OCI-LY7 (cell line): Measurements from ENCODE around the gene ZMYND8. TPM values are rescaled to one million over a fixed set of nuclear protein-coding genes. Genes with fewer than 3 reads are reported as not detected.

ENCODE experiments used
- BruUV-seq: library from RNA; stranded (reverse); fragments of 400-500 nt; replicated peaks from 2 replicates; lab custom pipeline; 2021; lab: Mats Ljungman, UMichigan
- CTCF ChIA-PET: fragments of 300-600 bp; sonication (Branson Sonifier 250); formaldehyde crosslinking; loops from one replicate; lab custom pipeline; 2022; ENCODE audit warnings: antibody characterized with exemption; ENCODE audit not compliant: unreplicated experiment; lab: Charles Lee
- POLR2A ChIA-PET: fragments of 300-600 bp; sonication (Branson Sonifier 250); formaldehyde crosslinking; loops from one replicate; lab custom pipeline; 2022; ENCODE audit warnings: antibody characterized with exemption; lab: Charles Lee
- DNase-seq: peaks from one replicate; pipeline ENCODE4 v3.0.0-alpha.2; 2015; ENCODE audit warnings: low spot score
- H2AFZ ChIP-seq: fragments of 200-600 bp; sonication (generic), shearing (Covaris generic); 2 replicates; pipeline ENCODE4 v1.6.1; 2014; ENCODE audit warnings: mild to moderate bottlenecking, antibody characterized with exemption, low read length, moderate library complexity
- H3K27ac ChIP-seq: fragments of 200-600 bp; sonication (generic); 2 replicates; pipeline ENCODE4 v1.5.1; 2014; ENCODE audit warnings: mixed run types, low read depth, mild to moderate bottlenecking, moderate library complexity, low read length, inconsistent platforms; ENCODE audit not compliant: poor library complexity, severe bottlenecking
- H3K36me3 ChIP-seq: fragments of 200-600 bp; sonication (generic); 2 replicates; pipeline ENCODE4 v1.6.1; 2014; ENCODE audit warnings: mild to moderate bottlenecking, antibody characterized with exemption, low read length, moderate library complexity, mixed read lengths; ENCODE audit not compliant: insufficient read depth
- H3K4me1 ChIP-seq: fragments of 200-600 bp; sonication (generic); 2 replicates; pipeline ENCODE4 v1.5.1; 2014; ENCODE audit warnings: mild to moderate bottlenecking, low read length; ENCODE audit not compliant: insufficient read depth, poor library complexity, severe bottlenecking
- H3K4me2 ChIP-seq: fragments of 200-600 bp; sonication (generic); 2 replicates; pipeline ENCODE4 v1.6.1; 2014; ENCODE audit warnings: mild to moderate bottlenecking, low read length
- H3K4me3 ChIP-seq: fragments of 200-600 bp; sonication (generic); 2 replicates; pipeline ENCODE4 v1.5.1; 2014; ENCODE audit warnings: mild to moderate bottlenecking, low read depth, low read length; ENCODE audit not compliant: poor library complexity, severe bottlenecking
- H3K79me2 ChIP-seq: fragments of 200-600 bp; sonication (generic); 2 replicates; pipeline ENCODE4 v1.6.1; 2016; ENCODE audit warnings: low read depth, mild to moderate bottlenecking, low read length, moderate library complexity, mixed read lengths; ENCODE audit not compliant: insufficient read depth
- H3K9me2 ChIP-seq: fragments of 200-600 bp; sonication (generic); 2 replicates; pipeline ENCODE4 v1.6.1; 2016; ENCODE audit warnings: mild to moderate bottlenecking, low read length, mixed read lengths; ENCODE audit not compliant: insufficient read depth
- H3K9me3 ChIP-seq: fragments of 200-600 bp; sonication (generic); 2 replicates; pipeline ENCODE4 v1.6.1; 2014; ENCODE audit warnings: mild to moderate bottlenecking, mixed run types, low read length, mixed read lengths
- H4K20me1 ChIP-seq: fragments of 200-600 bp; sonication (generic); 2 replicates; pipeline ENCODE4 v1.6.1; 2014; ENCODE audit warnings: mild to moderate bottlenecking, antibody characterized with exemption, low read length, moderate library complexity, mixed read lengths; ENCODE audit not compliant: insufficient read depth
- EZH2phosphoT487 ChIP-seq: fragments of 200-600 bp; sonication (generic); IDR thresholded peaks from 2 replicates; pipeline ENCODE4 v1.6.1; 2018; ENCODE audit warnings: low read depth, borderline replicate concordance, mild to moderate bottlenecking, mixed run types, antibody characterized with exemption, low read length, moderate library complexity, mixed read lengths
- intact Hi-C: fragments of 100-400 bp; cut with micrococcal nuclease; formaldehyde crosslinking; loops from one replicate; pipeline ENCODE4 v1.10.0; 2022; ENCODE audit not compliant: unreplicated experiment
- total RNA-seq, 2 experiments: library from RNA; depleted of rRNA in 1 of 2; stranded (reverse); fragments of >200 nt in 1 of 2; shearing (Covaris generic) in 1 of 2; gene quantifications; 2 replicates each; pipeline ENCODE4 v1.2.3, GENCODE V29; 2014 to 2022
- TF ChIP-seq, protein P1 (sequence below): fragments of 200-600 bp; sonication (generic); conservative IDR thresholded peaks from 2 replicates; pipeline ENCODE4 v1.5.1; 2014; ENCODE audit warnings: mild to moderate bottlenecking, antibody characterized with exemption, low read length, moderate library complexity, mixed read lengths

Gene ZMYND8
- total RNA-seq, 2 experiments from 2014 or later, result 30.4 to 69.1 TPM

DNA sequence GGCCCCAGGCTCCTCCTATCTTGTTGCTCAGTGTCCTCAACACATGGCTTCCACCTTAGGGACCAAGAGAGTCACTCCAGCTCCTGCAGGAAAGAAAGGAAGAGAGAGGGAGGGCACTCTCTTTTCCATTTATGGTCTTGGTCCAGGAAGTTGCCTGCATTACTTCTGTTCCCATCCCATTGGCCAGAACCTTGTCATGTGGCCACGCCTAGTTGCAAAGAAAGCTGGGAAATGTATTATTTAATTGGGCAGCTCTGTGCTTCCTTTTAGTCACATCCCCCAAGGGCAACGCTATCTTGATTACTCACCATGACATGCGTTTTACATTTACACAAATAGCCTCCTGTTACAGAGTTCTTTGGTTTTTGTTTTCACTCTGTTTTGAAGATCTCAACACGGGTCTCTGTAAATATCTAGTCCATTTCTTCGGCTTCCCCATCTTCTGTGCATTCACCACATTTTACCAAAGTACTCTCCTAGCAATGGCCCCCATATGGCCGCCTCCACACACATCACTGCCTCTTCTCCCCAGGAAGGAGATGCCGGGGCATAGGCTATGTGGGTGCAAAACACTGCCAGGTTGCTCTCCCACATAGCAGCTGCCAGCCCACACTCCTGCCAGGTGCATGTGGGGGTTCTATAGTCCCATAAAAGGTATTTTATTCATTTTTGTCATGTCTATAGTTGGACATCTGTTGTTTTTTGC, 35.7 kb upstream of the ZMYND8 start:
- ChIA-PET POLR2A (interaction anchor here (0.5 to 3.5 kb wide), 11 partner anchors 9 to 228 kb away, joined by 3 to 14 read pairs (median 3); no protein-coding TSS in a partner anchor), CTCF (no interaction called here)
- H3K9me3 ChIP-seq, result peaks cover 15% of the 10 kb centered on the region; the same call in 1 of the 2 replicates
- H3K4me3 ChIP-seq, result peak overlapping the region; percentile 27
- BruUV-seq, result TSS peak; percentile 59
- no peaks in the 10 kb centered on the region for H3K9me2 ChIP-seq
- DNase-seq, result peak; percentile 78
- H4K20me1 ChIP-seq, result no peaks in the 10 kb centered on the region
- no peaks in the 10 kb centered on the region for H3K79me2 ChIP-seq
- intact Hi-C loops, result no loop called here
- H3K4me1 ChIP-seq, result peaks cover 37% of the 10 kb centered on the region
- peaks cover 46% of the 10 kb centered on the region for H3K36me3 ChIP-seq
- TF ChIP-seq, protein P1, sequence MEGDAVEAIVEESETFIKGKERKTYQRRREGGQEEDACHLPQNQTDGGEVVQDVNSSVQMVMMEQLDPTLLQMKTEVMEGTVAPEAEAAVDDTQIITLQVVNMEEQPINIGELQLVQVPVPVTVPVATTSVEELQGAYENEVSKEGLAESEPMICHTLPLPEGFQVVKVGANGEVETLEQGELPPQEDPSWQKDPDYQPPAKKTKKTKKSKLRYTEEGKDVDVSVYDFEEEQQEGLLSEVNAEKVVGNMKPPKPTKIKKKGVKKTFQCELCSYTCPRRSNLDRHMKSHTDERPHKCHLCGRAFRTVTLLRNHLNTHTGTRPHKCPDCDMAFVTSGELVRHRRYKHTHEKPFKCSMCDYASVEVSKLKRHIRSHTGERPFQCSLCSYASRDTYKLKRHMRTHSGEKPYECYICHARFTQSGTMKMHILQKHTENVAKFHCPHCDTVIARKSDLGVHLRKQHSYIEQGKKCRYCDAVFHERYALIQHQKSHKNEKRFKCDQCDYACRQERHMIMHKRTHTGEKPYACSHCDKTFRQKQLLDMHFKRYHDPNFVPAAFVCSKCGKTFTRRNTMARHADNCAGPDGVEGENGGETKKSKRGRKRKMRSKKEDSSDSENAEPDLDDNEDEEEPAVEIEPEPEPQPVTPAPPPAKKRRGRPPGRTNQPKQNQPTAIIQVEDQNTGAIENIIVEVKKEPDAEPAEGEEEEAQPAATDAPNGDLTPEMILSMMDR, result 0 out of 2 replicates have a peak, but pooled peaks have one; percentile 6
- TF ChIP-seq EZH2phosphoT487, result no peak
- H3K27ac ChIP-seq, result peak overlapping the region; percentile 69
- H3K4me2 ChIP-seq, result peak overlapping the region; percentile 48
- peak overlapping the region; percentile 79 for H2AFZ ChIP-seq

- BruUV-seq, result no TSS peak
- Histone ChIP-seq H3K4me2 (peak overlapping the region; percentile 48), H3K4me1 (peaks cover 37% of the 10 kb centered on the region), H3K79me2 (no peaks in the 10 kb centered on the region), H3K9me2 (no peaks in the 10 kb centered on the region), H3K36me3 (peaks cover 42% of the 10 kb centered on the region), H3K9me3 (peaks cover 15% of the 10 kb centered on the region; the same call in 1 of the 2 replicates), H4K20me1 (no peaks in the 10 kb centered on the region), H3K27ac (peak overlapping the region; percentile 69), H3K4me3 (peak overlapping the region; percentile 27), H2AFZ (peak overlapping the region; percentile 79)
- TF ChIP-seq, protein P1, result no peak
- TF ChIP-seq EZH2phosphoT487, result no peak
- intact Hi-C loops, result no loop called here
- CTCF ChIA-PET, result no interaction called here
- DNase-seq, result no peak
- POLR2A ChIA-PET, result interaction anchor here (0.6 to 3.5 kb wide), 10 partner anchors 11 to 406 kb away, joined by 3 to 14 read pairs (median 4); no protein-coding TSS in a partner anchor
Observed at GRCh38 chr20:47391276-47392010, 34.9 kb upstream of the ZMYND8 start.
